Fibroblast of lung (primary cell): ENCODE data around the gene LVRN. TPM values are rescaled to one million over a fixed set of nuclear protein-coding genes. Genes with fewer than 3 reads are reported as not detected.

Experiments
- DNase-seq, 2 donors: peaks; one replicate each; pipeline versions ENCODE4 v3.0.0 to v3.0.0-alpha.2; 2010; ENCODE audit warnings: low read depth in 2 of 2
- H2AFZ ChIP-seq: 2 replicates; pipeline ENCODE4 v1.5.1; 2012; ENCODE audit warnings: low read length, control low read depth, inconsistent platforms
- H3K27ac ChIP-seq: 2 replicates; pipeline ENCODE4 v1.5.1; 2011; ENCODE audit warnings: low read length, control low read depth; ENCODE audit not compliant: insufficient read depth
- H3K27me3 ChIP-seq: 2 replicates; pipeline ENCODE4 v1.5.1; 2011; ENCODE audit warnings: mild to moderate bottlenecking, low read length; ENCODE audit not compliant: control insufficient read depth, insufficient read depth
- H3K36me3 ChIP-seq: 2 replicates; pipeline ENCODE4 v1.5.1; 2011; ENCODE audit warnings: low read length; ENCODE audit not compliant: control insufficient read depth, insufficient read depth
- H3K4me1 ChIP-seq: 2 replicates; pipeline ENCODE4 v1.5.1; 2011; ENCODE audit warnings: low read length; ENCODE audit not compliant: control insufficient read depth, insufficient read depth; ENCODE audit errors: extremely low read depth
- H3K4me2 ChIP-seq: 2 replicates; pipeline ENCODE4 v1.5.1; 2011; ENCODE audit warnings: low read length, control low read depth; ENCODE audit not compliant: insufficient read depth; ENCODE audit errors: extremely low read depth
- H3K4me3 ChIP-seq, 4 experiments: fragments of 200-600 bp in 1 of 4; sonication (generic) in 1 of 4; replicated peaks in 1 of 4; 2 replicates each; pipeline ENCODE4 v1.5.1; 2011 to 2016; ENCODE audit warnings: low read length in 4 of 4, low read depth in 3 of 4, mild to moderate bottlenecking in 3 of 4, control low read depth in 2 of 4, inconsistent platforms in 1 of 4, mixed read lengths in 1 of 4; ENCODE audit not compliant: insufficient read depth in 1 of 4; ENCODE audit errors: control extremely low read depth in 1 of 4
- H3K79me2 ChIP-seq: 2 replicates; pipeline ENCODE4 v1.5.1; 2012; ENCODE audit warnings: mild to moderate bottlenecking, low read length, inconsistent platforms; ENCODE audit not compliant: control insufficient read depth, insufficient read depth
- H3K9ac ChIP-seq: 2 replicates; pipeline ENCODE4 v1.5.1; 2011; ENCODE audit warnings: mild to moderate bottlenecking, low read length, control low read depth; ENCODE audit not compliant: insufficient read depth
- H3K9me3 ChIP-seq: 2 replicates; pipeline ENCODE4 v1.5.1; 2012; ENCODE audit warnings: low read depth, low read length; ENCODE audit not compliant: control insufficient read depth, insufficient read depth
- H4K20me1 ChIP-seq: 2 replicates; pipeline ENCODE4 v1.5.1; 2011; ENCODE audit warnings: low read length; ENCODE audit not compliant: control insufficient read depth, insufficient read depth; ENCODE audit errors: extremely low read depth
- EZH2 ChIP-seq: IDR thresholded peaks from 2 replicates; pipeline ENCODE4 v1.5.1; 2012; ENCODE audit warnings: low read length, control low read depth, mild to moderate bottlenecking; ENCODE audit errors: missing control alignments
- polyA plus RNA-seq, 2 donors: library from polyadenylated mRNA; depleted of rRNA in 1 of 2; stranded (reverse) in 1 of 2; unstranded in 1 of 2; fragments of >200 nt; gene quantifications; 2 replicates each; pipeline ENCODE4 v1.2.1, GENCODE V29; 2011 to 2012; ENCODE audit warnings: missing spikeins in 1 of 2
- total RNA-seq: library from RNA; depleted of rRNA; stranded (reverse); fragments of >200 nt; gene quantifications from 2 replicates; pipeline ENCODE4 v1.2.1, GENCODE V29; 2014
- TF ChIP-seq, protein P1 (sequence below), 2 donors: IDR thresholded peaks in 1 of 2; conservative IDR thresholded peaks in 1 of 2; 1 replicate in 1 of 2; 2 replicates in 1 of 2; pipeline ENCODE4 v1.5.1; 2011 to 2012; ENCODE audit warnings: low read length in 2 of 2, control low read depth in 1 of 2, inconsistent platforms in 1 of 2, low read depth in 1 of 2, mild to moderate bottlenecking in 1 of 2

Gene LVRN
- total and polyA plus RNA-seq, 2 donors (not counting 1 experiment from before 2014, with no cell fraction given) = 0.10 to 0.17 TPM

DNA sequence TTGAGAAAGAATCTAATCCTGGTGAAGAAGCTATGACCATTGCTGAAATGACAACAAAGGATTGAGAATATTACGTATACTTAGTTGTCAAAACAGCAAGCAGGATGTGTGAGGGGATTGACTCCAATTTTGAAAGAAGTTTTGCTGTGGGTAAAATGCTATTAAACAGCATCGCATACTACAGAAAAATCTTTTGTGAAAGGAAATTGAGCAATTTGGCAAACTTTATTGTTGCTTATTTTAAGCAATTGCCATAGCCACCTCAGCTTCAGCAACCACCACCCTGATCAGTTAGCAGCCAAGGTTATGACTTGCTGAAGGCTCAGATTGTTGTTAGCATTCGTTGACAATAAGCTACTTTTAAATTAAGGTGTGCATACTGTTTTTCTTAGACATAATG, 47.5 kb downstream of the LVRN start:
- no peak overlapping the region for H3K4me2 ChIP-seq
- DNase-seq = peak in 1 of 2 donors; percentile 14
- no peak overlapping the region for H3K9ac ChIP-seq
- H3K4me3 ChIP-seq = no peak overlapping the region
- H3K36me3 ChIP-seq = no peaks in the 10 kb centered on the region
- no peaks in the 10 kb centered on the region for H4K20me1 ChIP-seq
- no peak overlapping the region for H2AFZ ChIP-seq
- no peaks in the 10 kb centered on the region for H3K9me3 ChIP-seq
- H3K27ac ChIP-seq = no peak overlapping the region
- H3K27me3 ChIP-seq = no peaks in the 10 kb centered on the region
- H3K79me2 ChIP-seq = no peaks in the 10 kb centered on the region
- TF ChIP-seq, protein P1, sequence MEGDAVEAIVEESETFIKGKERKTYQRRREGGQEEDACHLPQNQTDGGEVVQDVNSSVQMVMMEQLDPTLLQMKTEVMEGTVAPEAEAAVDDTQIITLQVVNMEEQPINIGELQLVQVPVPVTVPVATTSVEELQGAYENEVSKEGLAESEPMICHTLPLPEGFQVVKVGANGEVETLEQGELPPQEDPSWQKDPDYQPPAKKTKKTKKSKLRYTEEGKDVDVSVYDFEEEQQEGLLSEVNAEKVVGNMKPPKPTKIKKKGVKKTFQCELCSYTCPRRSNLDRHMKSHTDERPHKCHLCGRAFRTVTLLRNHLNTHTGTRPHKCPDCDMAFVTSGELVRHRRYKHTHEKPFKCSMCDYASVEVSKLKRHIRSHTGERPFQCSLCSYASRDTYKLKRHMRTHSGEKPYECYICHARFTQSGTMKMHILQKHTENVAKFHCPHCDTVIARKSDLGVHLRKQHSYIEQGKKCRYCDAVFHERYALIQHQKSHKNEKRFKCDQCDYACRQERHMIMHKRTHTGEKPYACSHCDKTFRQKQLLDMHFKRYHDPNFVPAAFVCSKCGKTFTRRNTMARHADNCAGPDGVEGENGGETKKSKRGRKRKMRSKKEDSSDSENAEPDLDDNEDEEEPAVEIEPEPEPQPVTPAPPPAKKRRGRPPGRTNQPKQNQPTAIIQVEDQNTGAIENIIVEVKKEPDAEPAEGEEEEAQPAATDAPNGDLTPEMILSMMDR (conservative IDR thresholded peaks at IDR 0.05 in 1 of 2, IDR thresholded peaks at IDR 0.05 in 1 of 2; ENCODE audit: low read depth in 1 of 2, low read length in 2 of 2) = no peak
- H3K4me1 ChIP-seq = peaks cover 3% of the 10 kb centered on the region

DNA sequence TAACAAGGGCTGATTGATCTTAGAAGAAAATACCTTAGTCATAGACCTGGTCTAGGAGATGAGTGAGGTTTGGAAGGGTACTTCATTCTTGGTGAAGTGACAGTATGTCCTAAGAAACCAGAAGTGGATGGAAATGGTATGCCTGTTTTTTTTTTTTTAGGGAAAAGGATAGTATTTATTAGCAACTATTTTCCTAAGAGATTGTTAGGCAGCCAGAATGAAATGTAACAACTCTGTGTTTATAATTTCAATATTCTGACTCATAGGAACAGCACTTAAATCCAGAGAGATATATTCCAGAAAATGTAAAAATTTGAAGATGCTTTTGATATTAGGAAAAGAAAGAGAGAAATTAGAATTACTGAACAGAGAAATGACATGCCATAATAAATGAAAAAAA, 48.8 kb downstream of the LVRN start:
- TF ChIP-seq, protein P1 (conservative IDR thresholded peaks at IDR 0.05 in 1 of 2, IDR thresholded peaks at IDR 0.05 in 1 of 2; ENCODE audit: low read depth in 1 of 2, low read length in 2 of 2) = no peak
- no peak for TF ChIP-seq EZH2
- H2AFZ ChIP-seq = no peak overlapping the region
- H3K4me3 ChIP-seq = no peak overlapping the region
- H3K4me2 ChIP-seq = no peak overlapping the region
- H3K36me3 ChIP-seq = no peaks in the 10 kb centered on the region
- H3K9me3 ChIP-seq = no peaks in the 10 kb centered on the region
- H3K4me1 ChIP-seq = peaks cover 3% of the 10 kb centered on the region
- H3K79me2 ChIP-seq = no peaks in the 10 kb centered on the region
- H3K27ac ChIP-seq = no peak overlapping the region
- no peak overlapping the region for H3K9ac ChIP-seq
- no peaks in the 10 kb centered on the region for H3K27me3 ChIP-seq
- H4K20me1 ChIP-seq = no peaks in the 10 kb centered on the region
- peak; percentile 2 to 63 for DNase-seq

DNA sequence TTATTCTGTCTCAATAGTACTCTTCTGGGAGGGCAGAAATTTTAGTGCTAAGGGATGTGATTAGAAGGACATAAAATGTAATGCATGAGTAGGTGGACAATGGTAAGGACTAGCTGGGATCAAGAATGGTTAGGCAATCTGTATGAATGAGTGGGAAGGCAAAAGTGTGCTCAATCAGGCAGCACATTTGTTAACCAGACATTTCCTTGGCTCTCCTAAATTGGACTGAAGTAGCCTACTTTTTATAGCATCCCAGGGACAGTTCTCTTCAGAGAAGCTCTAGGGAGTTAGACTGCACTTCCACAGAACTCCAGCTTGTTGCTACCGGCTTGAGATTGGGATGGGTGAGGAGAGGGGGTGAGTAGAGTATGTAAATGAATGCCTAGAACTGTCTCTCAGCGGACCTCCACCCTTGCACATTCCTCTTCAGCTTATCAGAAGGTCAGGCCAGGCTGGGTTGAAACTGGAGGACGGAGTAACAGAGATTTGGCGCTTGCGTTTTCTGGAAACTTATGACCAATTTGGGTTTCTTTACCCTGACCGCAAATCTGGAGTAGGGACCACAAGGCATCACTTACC, 51.0 kb downstream of the LVRN start:
- H2AFZ ChIP-seq = no peak overlapping the region

More for the DNA sequence above, 51.0 kb downstream of the LVRN start:
- peak; percentile 15 to 41 for DNase-seq
- H3K9ac ChIP-seq = no peak overlapping the region
- H3K27me3 ChIP-seq = no peaks in the 10 kb centered on the region
- peaks cover 3% of the 10 kb centered on the region for H3K4me1 ChIP-seq
- no peaks in the 10 kb centered on the region for H3K36me3 ChIP-seq
- H3K4me3 ChIP-seq = no peak overlapping the region
- H3K27ac ChIP-seq = no peak overlapping the region
- H3K79me2 ChIP-seq = no peaks in the 10 kb centered on the region
- H3K9me3 ChIP-seq = no peaks in the 10 kb centered on the region
- TF ChIP-seq, protein P1 (conservative IDR thresholded peaks at IDR 0.05 in 1 of 2, IDR thresholded peaks at IDR 0.05 in 1 of 2; ENCODE audit: low read depth in 1 of 2, low read length in 2 of 2) = no peak
- no peak for TF ChIP-seq EZH2
- H3K4me2 ChIP-seq = no peak overlapping the region
- no peaks in the 10 kb centered on the region for H4K20me1 ChIP-seq
